Activated T-helper 9 cell treated with anti-CD3 and anti-CD28 coated beads, Interleukin-2, amount 50 U/mL, for 16 hours (primary cell): ENCODE data around the gene RWDD4.

Source experiments
- DNase-seq: peaks from one replicate; pipeline ENCODE4 v3.0.0-alpha.2; 2020; ENCODE audit warnings: low read depth

RWDD4 gene

DNA sequence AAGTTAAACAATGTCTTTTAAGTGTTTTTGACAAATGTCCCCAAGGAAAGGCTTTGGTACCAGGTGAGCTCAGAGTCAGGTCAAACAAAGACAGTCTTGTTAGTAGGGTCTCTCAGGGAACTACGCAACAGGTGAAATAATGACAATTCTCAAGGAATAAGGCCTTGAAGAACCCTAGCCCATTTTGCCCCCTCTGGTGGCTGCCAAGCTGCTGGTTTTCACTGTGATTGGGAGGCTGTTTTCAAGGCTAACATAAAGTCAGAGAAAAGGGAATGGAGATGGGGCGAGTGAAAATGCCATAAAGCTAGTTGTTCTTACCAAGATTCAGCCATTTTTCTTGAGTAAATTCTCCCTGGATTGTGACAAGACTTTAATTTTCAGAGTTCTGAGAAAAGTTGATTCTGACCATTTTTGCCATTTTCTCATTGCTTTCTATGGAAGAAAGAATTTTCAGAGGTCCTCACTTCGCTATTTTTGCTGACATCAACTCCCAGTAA is 58.7 kb downstream of the RWDD4 start:
- no peak for DNase-seq

- DNase-seq, result no peak
Measured at GRCh38 chr4:183599690-183600089, 59.3 kb downstream of the RWDD4 start.

GRCh38 chr4:183599284-183599683 is 59.7 kb downstream of the RWDD4 start:
- no peak for DNase-seq

DNA sequence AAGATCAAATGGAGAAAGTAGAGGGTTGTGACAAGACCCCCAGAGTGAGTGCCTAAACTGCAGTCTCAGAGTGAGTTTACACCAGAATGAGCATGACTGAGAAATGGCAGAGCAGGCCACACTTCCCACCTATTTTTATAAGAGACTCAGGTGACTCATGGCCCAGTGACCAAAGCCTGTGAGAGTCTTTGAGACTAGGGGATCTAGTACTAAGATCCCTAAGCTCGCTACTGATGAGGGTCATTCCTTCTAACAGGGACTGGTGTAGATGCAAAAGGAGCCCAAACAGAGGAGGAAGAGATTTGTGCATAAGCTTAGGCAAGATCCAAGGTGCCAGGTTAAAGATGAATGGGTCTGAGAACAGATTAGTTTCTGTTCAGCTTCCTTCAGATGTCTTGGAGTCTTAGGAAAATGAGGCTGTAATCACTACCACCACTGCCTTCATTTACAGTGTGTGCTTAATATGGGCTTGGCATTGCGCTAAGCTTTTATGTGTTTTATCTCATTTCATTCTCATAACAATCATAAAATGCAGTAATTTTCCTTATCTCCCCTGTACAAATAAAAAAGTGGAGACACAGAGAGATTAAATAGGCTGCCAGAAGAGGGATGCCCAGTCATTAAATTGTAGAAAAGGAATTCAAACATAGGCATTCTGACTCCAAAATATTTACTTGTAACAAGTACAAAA is 62.8 kb downstream of the RWDD4 start:
- no peak for DNase-seq

DNA sequence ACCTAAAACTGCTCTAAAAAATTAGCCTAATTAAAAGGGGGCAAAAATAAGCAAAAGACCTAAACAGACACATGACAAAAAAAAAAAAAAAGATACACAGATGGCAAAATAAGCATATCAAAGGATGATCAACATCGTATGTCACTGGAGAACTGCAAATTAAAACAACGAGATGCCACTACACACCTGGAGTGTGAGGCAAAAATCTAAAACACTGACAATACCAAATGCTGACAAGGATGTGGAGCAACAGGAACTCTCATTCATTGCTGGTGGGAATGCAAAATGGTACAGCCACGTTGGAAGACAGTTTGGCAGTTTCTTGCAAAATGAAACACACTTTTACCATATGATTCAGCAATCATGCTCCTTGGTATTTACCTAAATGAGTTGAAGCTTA is 64.2 kb downstream of the RWDD4 start:
- no peak for DNase-seq

DNA sequence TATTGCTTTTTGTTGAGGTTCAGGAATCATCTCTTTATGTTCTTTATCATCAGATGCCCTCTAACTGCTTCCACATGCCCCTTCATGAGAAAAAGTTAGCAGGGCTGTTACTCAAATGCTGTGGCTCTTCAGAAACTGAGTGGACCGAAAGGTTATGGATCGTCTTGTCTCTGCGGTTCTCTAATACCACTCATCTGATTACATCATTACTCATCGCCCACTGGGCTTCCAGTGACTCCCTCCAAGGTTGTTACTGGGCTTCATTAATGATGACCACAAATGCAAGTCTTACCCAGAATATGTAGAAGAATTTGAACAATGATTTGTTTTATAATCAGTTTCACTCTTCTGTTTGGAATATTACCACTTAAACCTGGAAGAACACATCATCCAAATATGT is 67.7 kb downstream of the RWDD4 start:
- DNase-seq, result no peak
